IPS-15b (cell line): ENCODE results near the gene RABGAP1L.
"Not testable (repeated sequence)": the region's sequence is repeated elsewhere in the genome, so short reads cannot be mapped to it uniquely, and the experiment has no call there.

Source experiments
- H3K27me3 ChIP-seq: one replicate; pipeline ENCODE4 v1.6.1; 2013; ENCODE audit warnings: low read length; ENCODE audit not compliant: control insufficient read depth, insufficient read depth
- H3K36me3 ChIP-seq: one replicate; pipeline ENCODE4 v1.6.1; 2013; ENCODE audit warnings: low read length; ENCODE audit not compliant: control insufficient read depth, insufficient read depth
- H3K4me1 ChIP-seq: one replicate; pipeline ENCODE4 v1.6.1; 2013; ENCODE audit warnings: mild to moderate bottlenecking, low read length; ENCODE audit not compliant: control insufficient read depth, insufficient read depth
- H3K4me3 ChIP-seq: one replicate; pipeline ENCODE4 v1.5.1; 2013; ENCODE audit warnings: low read depth, low read length
- H3K9ac ChIP-seq: one replicate; pipeline ENCODE4 v1.6.1; 2013; ENCODE audit warnings: low read depth, mild to moderate bottlenecking, low read length
- H3K9me3 ChIP-seq: one replicate; pipeline ENCODE4 v1.6.1; 2013; ENCODE audit warnings: mild to moderate bottlenecking, low read length; ENCODE audit not compliant: control insufficient read depth, insufficient read depth

The RABGAP1L gene

DNA sequence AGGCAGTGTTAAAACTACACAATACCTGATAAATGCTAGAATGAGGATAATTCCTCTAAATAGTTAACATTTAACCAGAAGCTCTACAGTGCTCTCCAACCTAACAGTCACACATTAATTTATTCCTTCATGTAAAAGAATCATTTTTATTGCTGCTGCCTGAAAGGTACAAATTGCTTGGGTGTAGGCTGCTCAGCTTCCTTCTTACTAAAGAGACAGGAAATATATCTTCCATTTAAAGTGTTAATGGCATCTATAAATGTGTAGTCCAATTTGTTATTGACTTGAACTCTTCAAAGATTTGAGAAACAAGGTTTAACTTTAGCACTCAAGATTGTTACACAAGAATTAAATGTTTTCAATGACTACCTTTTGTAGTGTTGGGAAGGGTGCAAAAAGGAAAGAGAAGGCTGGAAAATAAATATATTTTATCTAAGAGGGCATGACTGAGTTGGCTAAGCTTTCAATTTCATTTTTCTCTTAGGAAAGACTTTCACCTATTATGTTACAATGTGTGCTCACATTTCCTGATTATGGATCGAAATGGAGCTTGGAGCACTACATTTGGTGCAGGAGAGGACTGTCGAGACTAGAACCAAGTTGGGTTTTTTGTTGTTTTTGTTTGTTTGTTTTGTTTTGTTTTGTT is 734.9 kb downstream of the RABGAP1L start:
- no peaks in the 10 kb centered on the region for H3K27me3 ChIP-seq
- no peak overlapping the region for H3K9ac ChIP-seq
- H3K36me3 ChIP-seq = peaks cover 2% of the 10 kb centered on the region
- peaks cover 2% of the 10 kb centered on the region for H3K4me1 ChIP-seq
- no peaks in the 10 kb centered on the region for H3K9me3 ChIP-seq
- no peak overlapping the region for H3K4me3 ChIP-seq

DNA sequence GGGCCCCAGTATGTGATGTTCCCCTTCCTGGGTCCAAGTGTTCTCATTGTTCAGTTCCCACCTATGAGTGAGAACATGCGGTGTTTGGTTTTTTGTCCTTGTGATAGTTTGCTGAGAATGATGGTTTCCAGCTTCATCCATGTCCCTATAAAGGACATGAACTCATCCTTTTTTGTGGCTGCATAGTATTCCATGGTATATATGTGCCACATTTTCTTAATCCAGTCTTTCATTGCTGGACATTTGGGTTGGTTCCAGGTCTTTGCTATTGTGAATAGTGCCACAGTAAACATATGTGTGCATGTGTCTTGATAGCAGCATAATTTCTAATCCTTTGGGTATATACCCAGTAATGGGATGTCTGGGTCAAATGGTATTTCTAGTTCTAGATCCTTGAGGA is 736.3 kb downstream of the RABGAP1L start:
- not testable (repeated sequence) for H3K27me3 ChIP-seq, H3K4me3 ChIP-seq, H3K4me1 ChIP-seq, H3K36me3 ChIP-seq, H3K9me3 ChIP-seq, H3K9ac ChIP-seq

- H3K36me3 ChIP-seq = peaks cover 2% of the 10 kb centered on the region
- H3K27me3 ChIP-seq = no peaks in the 10 kb centered on the region
- H3K9me3 ChIP-seq = no peaks in the 10 kb centered on the region
- H3K4me1 ChIP-seq = no peaks in the 10 kb centered on the region
- no peak overlapping the region for H3K4me3 ChIP-seq
- H3K9ac ChIP-seq = no peak overlapping the region
Observed at GRCh38 chr1:174898102-174898797, 738.9 kb downstream of the RABGAP1L start.

- Histone ChIP-seq H3K4me3 (no peak overlapping the region), H3K36me3 (peaks cover 3% of the 10 kb centered on the region), H3K4me1 (no peaks in the 10 kb centered on the region)
Observed at GRCh38 chr1:174900317-174900716, 741.0 kb downstream of the RABGAP1L start.

DNA sequence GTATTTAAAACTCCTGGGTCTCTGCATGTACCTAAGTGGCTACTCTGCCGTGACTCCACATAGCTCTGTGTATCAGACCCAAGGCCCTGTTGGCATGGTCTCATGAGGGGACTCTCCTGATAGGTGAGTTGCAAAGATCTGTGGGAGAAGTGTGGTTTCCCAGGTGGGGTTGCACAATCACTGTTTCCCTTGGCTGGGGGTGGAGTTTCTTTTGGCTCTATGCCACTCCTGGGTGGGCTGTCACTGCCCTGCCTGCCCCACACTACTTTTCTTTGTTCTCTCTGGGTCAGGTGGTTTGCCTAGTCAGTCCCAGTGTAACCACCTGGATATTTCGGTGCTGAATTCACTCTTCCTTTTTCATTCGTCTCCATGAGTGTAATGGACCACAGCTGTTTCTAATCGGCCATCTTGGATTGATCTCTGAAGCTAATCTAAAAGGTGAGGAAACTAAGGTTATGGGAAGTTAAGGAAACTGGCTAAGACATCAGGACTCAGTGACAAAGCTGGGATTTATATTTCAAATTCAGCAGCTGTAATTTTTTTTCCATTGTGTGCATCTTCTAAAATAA is 743.3 kb downstream of the RABGAP1L start:
- no peak overlapping the region for H3K4me3 ChIP-seq
- H3K4me1 ChIP-seq = no peaks in the 10 kb centered on the region
- peaks cover 3% of the 10 kb centered on the region for H3K36me3 ChIP-seq
- no peaks in the 10 kb centered on the region for H3K27me3 ChIP-seq
- no peak overlapping the region for H3K9ac ChIP-seq
- H3K9me3 ChIP-seq = no peaks in the 10 kb centered on the region

More at GRCh38 chr1:174900317-174900716, 741.0 kb downstream of the RABGAP1L start:
- Histone ChIP-seq H3K27me3 (no peaks in the 10 kb centered on the region), H3K9ac (no peak overlapping the region), H3K9me3 (no peaks in the 10 kb centered on the region)

GRCh38 chr1:174911606-174912005 is 752.3 kb downstream of the RABGAP1L start:
- H3K9me3 ChIP-seq = no peaks in the 10 kb centered on the region
- no peaks in the 10 kb centered on the region for H3K27me3 ChIP-seq
- no peak overlapping the region for H3K4me3 ChIP-seq
- no peak overlapping the region for H3K9ac ChIP-seq
- H3K4me1 ChIP-seq = no peaks in the 10 kb centered on the region
- H3K36me3 ChIP-seq = no peaks in the 10 kb centered on the region

GRCh38 chr1:174912264-174912663 is 752.9 kb downstream of the RABGAP1L start:
- Histone ChIP-seq H3K27me3 (no peaks in the 10 kb centered on the region), H3K4me1 (no peaks in the 10 kb centered on the region), H3K36me3 (no peaks in the 10 kb centered on the region), H3K4me3 (no peak overlapping the region), H3K9ac (no peak overlapping the region), H3K9me3 (no peaks in the 10 kb centered on the region)

- Histone ChIP-seq H3K36me3 (no peaks in the 10 kb centered on the region), H3K9me3 (no peaks in the 10 kb centered on the region), H3K9ac (no peak overlapping the region), H3K4me3 (no peak overlapping the region), H3K4me1 (no peaks in the 10 kb centered on the region), H3K27me3 (no peaks in the 10 kb centered on the region)
Observed at GRCh38 chr1:174913225-174913903, 754.0 kb downstream of the RABGAP1L start.

DNA sequence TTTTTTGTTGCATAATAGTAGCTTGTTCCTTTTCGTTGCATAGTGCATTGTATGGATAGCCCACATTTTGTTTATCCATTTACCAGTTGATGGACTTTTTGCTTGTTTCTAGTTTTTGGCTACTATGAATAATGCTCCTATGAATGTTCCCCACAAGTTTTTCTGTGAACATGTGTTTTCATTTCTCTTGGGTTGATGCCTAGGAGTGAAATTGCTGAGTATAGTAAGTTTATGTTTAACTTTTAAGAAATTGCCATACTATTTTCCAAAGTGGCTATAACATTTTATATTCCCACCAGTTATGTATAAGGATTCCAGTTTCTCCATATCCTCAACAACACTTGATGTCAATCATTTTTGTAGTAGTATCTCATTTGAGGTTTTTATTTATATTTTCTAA is 755.7 kb downstream of the RABGAP1L start:
- H3K36me3 ChIP-seq = no peaks in the 10 kb centered on the region
- no peak overlapping the region for H3K4me3 ChIP-seq
- no peak overlapping the region for H3K9ac ChIP-seq
- no peaks in the 10 kb centered on the region for H3K4me1 ChIP-seq
- no peaks in the 10 kb centered on the region for H3K27me3 ChIP-seq
- no peaks in the 10 kb centered on the region for H3K9me3 ChIP-seq

DNA sequence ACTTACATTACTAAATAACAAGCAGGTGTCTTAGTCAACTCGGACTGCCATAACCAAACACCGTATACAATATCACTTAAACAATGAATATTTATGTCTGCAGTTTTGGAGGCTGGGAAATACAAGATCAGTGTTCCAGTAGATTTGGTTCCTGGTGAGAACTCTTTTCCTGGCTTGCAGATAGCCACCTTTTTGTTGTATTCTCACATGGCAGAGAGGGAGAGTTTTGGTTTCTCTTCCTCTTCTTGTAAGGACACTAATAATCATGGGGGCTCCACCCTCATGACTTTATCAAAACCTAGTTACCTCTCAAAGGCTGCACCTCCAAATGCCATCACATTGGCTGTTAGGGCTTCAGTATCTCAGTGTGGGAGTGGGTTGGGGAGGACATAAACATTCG is 757.5 kb downstream of the RABGAP1L start:
- H3K36me3 ChIP-seq = no peaks in the 10 kb centered on the region
- no peaks in the 10 kb centered on the region for H3K9me3 ChIP-seq
- no peak overlapping the region for H3K4me3 ChIP-seq
- H3K4me1 ChIP-seq = no peaks in the 10 kb centered on the region
- H3K27me3 ChIP-seq = no peaks in the 10 kb centered on the region
- H3K9ac ChIP-seq = no peak overlapping the region

DNA sequence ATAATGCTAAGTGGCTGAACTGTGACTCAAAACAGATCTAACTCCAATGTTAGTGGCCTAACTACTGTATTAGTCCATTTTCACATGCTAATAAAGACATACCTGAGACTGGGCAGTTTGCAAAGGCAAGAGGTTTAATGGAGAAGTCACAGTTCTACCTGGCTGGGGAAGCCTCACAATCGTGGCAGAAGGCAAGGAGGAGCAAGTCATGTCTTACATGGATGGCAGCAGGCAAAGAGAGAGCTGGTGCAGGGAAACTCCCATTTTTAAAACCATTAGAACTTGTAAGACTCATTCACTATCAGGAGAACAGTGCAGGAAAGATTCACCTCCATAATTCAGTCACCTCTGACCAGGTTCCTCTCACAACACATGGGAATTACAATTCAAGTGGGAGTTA is 760.8 kb downstream of the RABGAP1L start:
- Histone ChIP-seq H3K36me3 (no peaks in the 10 kb centered on the region), H3K4me3 (no peak overlapping the region), H3K4me1 (no peaks in the 10 kb centered on the region), H3K9me3 (no peaks in the 10 kb centered on the region), H3K27me3 (no peaks in the 10 kb centered on the region), H3K9ac (no peak overlapping the region)

DNA sequence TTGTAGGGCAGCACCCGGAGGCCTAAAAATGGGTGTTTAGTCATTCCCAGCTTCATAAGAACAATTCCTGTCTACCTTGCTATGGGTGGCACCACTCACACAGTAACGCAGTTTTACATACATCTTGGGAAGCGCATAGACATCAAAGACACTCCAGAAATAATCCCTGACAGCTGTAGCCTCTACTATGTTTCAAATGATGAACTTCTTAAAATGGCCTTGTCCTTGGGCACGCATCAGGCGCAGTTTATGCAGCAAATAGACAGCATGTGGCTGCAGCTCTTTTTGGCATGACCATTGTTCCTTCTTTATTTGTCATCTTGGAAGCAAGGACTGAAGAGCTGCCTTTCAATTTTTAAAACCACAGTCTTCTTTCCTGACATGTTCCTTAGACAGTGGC is 762.8 kb downstream of the RABGAP1L start:
- Histone ChIP-seq H3K9me3 (no peaks in the 10 kb centered on the region), H3K36me3 (no peaks in the 10 kb centered on the region), H3K4me3 (no peak overlapping the region), H3K4me1 (no peaks in the 10 kb centered on the region), H3K9ac (no peak overlapping the region), H3K27me3 (no peaks in the 10 kb centered on the region)
